IPS DF 6.9 (cell line): ENCODE data around the gene LILRA2.
"Not testable (repeated sequence)": the region's sequence is repeated elsewhere in the genome, so short reads cannot be mapped to it uniquely, and the experiment has no call there.

Experiments used
- DNase-seq: peaks from one replicate; pipeline ENCODE4 v3.0.0-alpha.2; 2013; ENCODE audit warnings: low read depth, low spot score
- H3K27ac ChIP-seq: one replicate; pipeline ENCODE4 v1.5.1; 2013; ENCODE audit warnings: low read length, control low read depth
- H3K27me3 ChIP-seq: 2 replicates; pipeline ENCODE4 v1.6.1; 2013; ENCODE audit warnings: mild to moderate bottlenecking, low read length; ENCODE audit not compliant: control insufficient read depth, insufficient read depth
- H3K36me3 ChIP-seq: 2 replicates; pipeline ENCODE4 v1.6.1; 2013; ENCODE audit warnings: low read length; ENCODE audit not compliant: control insufficient read depth, insufficient read depth
- H3K4me1 ChIP-seq: 2 replicates; pipeline ENCODE4 v1.6.1; 2013; ENCODE audit warnings: low read length; ENCODE audit not compliant: control insufficient read depth, insufficient read depth
- H3K4me3 ChIP-seq: 2 replicates; pipeline ENCODE4 v1.5.1; 2013; ENCODE audit warnings: mild to moderate bottlenecking, low read length
- H3K9me3 ChIP-seq: 2 replicates; pipeline ENCODE4 v1.6.1; 2013; ENCODE audit warnings: low read length, inconsistent platforms; ENCODE audit not compliant: control insufficient read depth, insufficient read depth
- WGBS: extraction: QIAGEN DNeasy Blood & Tissue Kit; methylation state at CpG from one replicate; pipeline ENCODE4 v1.1.7; 2013; ENCODE audit warnings: mixed read lengths, missing lambda C conversion rate; ENCODE audit not compliant: insufficient read length, insufficient coverage; 5-methylcytosine and 5-hydroxymethylcytosine counted together

Gene LILRA2

GRCh38 chr19:54586397-54586796 lies 12.8 kb downstream of the LILRA2 start:
- no CpG with 5 or more reads among the region's 5 CpGs for WGBS
- no peaks in the 10 kb centered on the region for H3K4me1 ChIP-seq
- H3K36me3 ChIP-seq = no peaks in the 10 kb centered on the region
- no peak overlapping the region for H3K27ac ChIP-seq
- peaks cover 6% of the 10 kb centered on the region for H3K9me3 ChIP-seq
- H3K4me3 ChIP-seq = no peak overlapping the region
- no peaks in the 10 kb centered on the region for H3K27me3 ChIP-seq
- DNase-seq = no peak

DNA sequence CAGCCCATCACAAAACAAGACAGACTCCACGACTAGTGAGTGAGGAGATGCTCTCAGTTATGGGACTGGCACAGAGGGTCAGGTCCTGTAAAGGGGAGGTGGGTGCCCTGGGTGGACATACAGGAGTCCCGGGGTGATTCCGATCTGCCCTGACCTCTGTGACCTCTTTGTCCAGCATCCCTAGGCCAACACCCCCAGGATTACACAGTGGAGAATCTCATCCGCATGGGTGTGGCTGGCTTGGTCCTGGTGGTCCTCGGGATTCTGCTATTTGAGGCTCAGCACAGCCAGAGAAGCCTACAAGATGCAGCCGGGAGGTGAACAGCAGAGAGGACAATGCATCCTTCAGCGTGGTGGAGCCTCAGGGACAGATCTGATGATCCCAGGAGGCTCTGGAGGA lies 13.4 kb downstream of the LILRA2 start:
- Histone ChIP-seq H3K27me3 (no peaks in the 10 kb centered on the region), H3K9me3 (peaks cover 6% of the 10 kb centered on the region), H3K36me3 (no peaks in the 10 kb centered on the region), H3K4me3 (no peak overlapping the region), H3K4me1 (no peaks in the 10 kb centered on the region), H3K27ac (no peak overlapping the region)
- no CpG with 5 or more reads among the region's 7 CpGs for WGBS
- DNase-seq = no peak

- not testable (repeated sequence) for H3K27me3 ChIP-seq, H3K36me3 ChIP-seq, H3K4me1 ChIP-seq, H3K4me3 ChIP-seq, H3K27ac ChIP-seq, DNase-seq
- peaks cover 13% of the 10 kb centered on the region for H3K9me3 ChIP-seq
- no CpG with 5 or more reads among the region's 6 CpGs for WGBS
Observed at GRCh38 chr19:54593445-54593844, 19.9 kb downstream of the LILRA2 start, which contains the start of gene LILRA1. TSS of gene LILRA1 (plus strand) at chr19:54593632. CDS start at chr19:54594245, 613 bp downstream.

DNA sequence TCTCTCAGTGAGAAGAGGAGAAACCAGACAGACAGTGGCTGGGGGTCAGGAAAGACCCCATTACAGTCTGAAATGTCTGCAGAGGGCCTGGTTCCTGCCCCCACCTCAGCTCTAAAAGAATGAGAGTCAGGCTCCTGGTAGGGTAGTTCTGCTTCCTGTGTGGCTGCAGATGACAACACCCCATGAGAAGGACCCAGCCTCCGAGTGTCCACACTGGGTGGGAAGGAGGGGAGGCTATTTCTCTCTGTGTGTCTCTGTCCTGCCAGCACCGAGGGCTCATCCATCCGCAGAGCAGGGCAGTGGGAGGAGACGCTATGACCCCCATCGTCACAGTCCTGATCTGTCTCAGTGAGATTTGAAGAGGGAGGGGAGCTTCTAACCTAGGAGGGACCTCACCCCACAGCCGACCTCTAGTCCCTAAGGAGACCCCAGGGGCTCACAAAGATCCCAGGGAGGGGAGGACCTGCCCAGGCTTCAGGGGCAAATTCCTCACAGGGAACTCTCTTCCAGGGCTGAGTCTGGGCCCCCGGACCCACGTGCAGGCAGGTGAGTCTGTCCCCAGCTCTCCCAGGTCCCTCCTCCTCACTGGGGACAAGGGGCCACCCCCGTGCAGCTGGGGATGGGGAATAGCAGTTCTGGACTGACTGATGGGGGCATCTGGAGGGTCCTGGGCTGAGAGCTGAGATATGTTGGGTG lies 20.5 kb downstream of the LILRA2 start:
- not testable (repeated sequence) for H3K4me3 ChIP-seq, DNase-seq, H3K4me1 ChIP-seq, H3K36me3 ChIP-seq, H3K27ac ChIP-seq, H3K27me3 ChIP-seq
- peaks cover 13% of the 10 kb centered on the region for H3K9me3 ChIP-seq
- no CpG with 5 or more reads among the region's 9 CpGs for WGBS

- no peak overlapping the region for H3K4me3 ChIP-seq
- no peaks in the 10 kb centered on the region for H3K27me3 ChIP-seq
- no peak overlapping the region for H3K27ac ChIP-seq
- no CpG with 5 or more reads among the region's 5 CpGs for WGBS
- H3K36me3 ChIP-seq = no peaks in the 10 kb centered on the region
- no peaks in the 10 kb centered on the region; the same call in 1 of the 2 replicates for H3K4me1 ChIP-seq
- no peak for DNase-seq
- H3K9me3 ChIP-seq = peaks cover 11% of the 10 kb centered on the region
Observed at GRCh38 chr19:54594737-54595136, 21.1 kb downstream of the LILRA2 start.

DNA sequence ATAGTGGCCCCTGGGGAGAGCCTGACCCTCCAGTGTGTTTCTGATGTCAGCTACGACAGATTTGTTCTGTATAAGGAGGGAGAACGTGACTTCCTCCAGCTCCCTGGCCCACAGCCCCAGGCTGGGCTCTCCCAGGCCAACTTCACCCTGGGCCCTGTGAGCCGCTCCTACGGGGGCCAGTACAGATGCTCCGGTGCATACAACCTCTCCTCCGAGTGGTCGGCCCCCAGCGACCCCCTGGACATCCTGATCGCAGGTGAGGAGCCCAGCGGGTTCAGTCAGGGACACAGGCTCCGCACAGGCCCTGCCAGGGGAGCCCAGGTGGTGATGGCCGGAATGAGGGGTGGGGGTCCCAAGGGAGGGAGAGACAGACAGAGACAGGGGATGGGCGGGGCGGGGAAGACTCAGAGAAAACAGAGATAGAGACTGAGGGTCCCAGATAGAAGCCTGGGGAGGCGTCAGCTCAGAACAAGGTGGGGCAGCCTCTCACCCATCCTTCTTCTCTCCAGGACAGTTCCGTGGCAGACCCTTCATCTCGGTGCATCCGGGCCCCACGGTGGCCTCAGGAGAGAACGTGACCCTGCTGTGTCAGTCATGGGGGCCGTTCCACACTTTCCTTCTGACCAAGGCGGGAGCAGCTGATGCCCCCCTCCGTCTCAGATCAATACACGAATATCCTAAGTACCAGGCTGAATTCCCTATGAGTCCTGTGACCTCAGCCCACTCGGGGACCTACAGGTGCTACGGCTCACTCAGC lies 22.3 kb downstream of the LILRA2 start:
- peaks cover 15% of the 10 kb centered on the region for H3K9me3 ChIP-seq
- DNase-seq, H3K4me1 ChIP-seq, H3K4me3 ChIP-seq, H3K27me3 ChIP-seq, H3K36me3 ChIP-seq, H3K27ac ChIP-seq: not testable (repeated sequence)
- WGBS = no CpG with 5 or more reads among the region's 26 CpGs

DNA sequence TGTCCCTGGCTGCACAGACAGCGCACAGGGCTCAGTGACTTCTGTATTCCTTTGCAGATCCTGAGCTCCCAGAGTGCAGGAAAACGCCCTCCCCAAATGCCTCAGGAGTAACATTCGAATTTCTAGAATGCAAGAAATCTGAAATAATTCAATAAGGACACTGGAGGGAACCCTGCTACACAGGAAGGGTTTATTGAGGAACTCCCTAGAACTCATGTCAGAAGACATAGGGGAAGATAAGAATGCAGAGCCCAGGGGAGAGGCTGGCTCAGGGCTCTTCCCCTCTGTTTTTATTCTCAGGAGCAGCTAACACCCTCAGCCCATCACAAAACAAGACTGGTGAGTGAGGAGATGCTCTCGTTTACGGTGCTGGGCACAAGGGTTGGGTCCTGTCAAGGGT lies 26.6 kb downstream of the LILRA2 start:
- H3K27me3 ChIP-seq = no peaks in the 10 kb centered on the region
- WGBS = no CpG with 5 or more reads among the region's 5 CpGs
- H3K4me3 ChIP-seq = no peak overlapping the region; the same call in 1 of the 2 replicates
- H3K9me3 ChIP-seq = peaks cover 11% of the 10 kb centered on the region
- H3K27ac ChIP-seq = no peak overlapping the region
- DNase-seq = no peak
- H3K36me3 ChIP-seq = no peaks in the 10 kb centered on the region
- no peaks in the 10 kb centered on the region for H3K4me1 ChIP-seq

DNA sequence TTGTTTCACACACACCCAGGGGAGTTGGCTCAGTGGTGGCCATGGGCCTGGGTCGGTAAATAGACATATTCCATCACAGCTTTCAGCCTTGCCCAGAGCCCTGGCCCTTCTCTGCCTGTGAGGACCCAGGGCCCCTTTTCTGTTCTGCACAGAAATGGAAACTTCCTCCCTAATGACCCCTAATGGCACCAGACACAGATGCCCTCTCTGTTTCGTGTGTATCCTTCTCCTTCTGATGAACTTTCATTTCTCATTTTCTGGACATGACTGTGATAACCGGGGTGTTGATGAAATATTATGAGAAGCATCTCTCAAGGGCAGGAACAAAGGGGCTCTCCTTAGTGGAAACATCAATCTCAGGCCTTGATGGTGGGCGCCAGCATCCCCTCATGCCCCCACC lies 32.6 kb downstream of the LILRA2 start:
- no peaks in the 10 kb centered on the region for H3K4me1 ChIP-seq
- DNase-seq = no peak
- H3K9me3 ChIP-seq = peaks cover 21% of the 10 kb centered on the region
- H3K27ac ChIP-seq = no peak overlapping the region
- H3K27me3 ChIP-seq = no peaks in the 10 kb centered on the region
- H3K4me3 ChIP-seq = no peak overlapping the region
- no CpG with 5 or more reads among the region's 4 CpGs for WGBS
- H3K36me3 ChIP-seq = no peaks in the 10 kb centered on the region; the same call in 1 of the 2 replicates

DNA sequence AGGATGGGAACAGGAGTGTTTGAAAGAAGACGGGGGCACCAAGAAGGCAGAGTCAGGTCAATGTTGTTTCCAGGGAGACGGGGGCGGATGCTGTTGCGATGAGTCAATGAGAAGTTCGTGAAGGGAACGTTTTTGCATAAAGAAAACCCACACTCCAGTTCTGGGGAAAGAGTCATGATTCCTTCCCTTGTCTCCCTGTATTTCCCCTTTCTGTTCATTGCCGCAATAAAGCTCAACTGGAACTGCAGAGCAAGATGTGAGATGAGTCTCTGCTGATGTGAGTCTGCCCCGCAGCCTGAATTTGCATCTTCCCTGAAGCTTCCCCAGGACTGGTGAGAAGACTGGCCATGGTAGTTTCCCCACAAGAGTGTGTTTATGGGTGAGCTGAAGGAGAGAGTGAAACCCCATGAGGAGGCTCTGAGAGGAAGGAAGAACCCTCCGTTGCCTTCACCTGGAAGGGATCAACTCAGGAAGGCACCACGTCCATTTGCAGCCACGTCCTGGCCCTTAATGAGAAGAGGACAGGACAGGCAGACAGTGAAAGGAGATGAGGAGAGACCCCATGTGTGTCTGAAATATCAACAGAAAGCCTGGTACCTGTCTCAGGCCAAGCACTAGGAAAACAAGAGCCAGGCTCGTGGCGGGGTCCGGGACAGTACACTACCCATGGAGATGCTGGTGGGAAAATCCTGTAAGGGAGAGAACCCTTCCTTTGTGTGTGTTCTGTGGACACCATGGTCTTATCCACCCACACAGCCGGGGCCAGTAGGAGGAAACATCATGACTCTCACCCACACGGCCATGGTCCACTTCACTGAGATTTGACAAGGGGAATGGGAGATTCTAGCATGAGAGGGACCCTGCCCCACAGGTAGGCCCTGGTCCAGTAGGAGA lies 33.5 kb downstream of the LILRA2 start:
- no peak overlapping the region for H3K4me3 ChIP-seq
- no peaks in the 10 kb centered on the region; the same call in 1 of the 2 replicates for H3K36me3 ChIP-seq
- no peak for DNase-seq
- peaks cover 24% of the 10 kb centered on the region for H3K9me3 ChIP-seq
- H3K27ac ChIP-seq = no peak overlapping the region
- no peaks in the 10 kb centered on the region for H3K27me3 ChIP-seq
- no CpG with 5 or more reads among the region's 16 CpGs for WGBS
- H3K4me1 ChIP-seq = no peaks in the 10 kb centered on the region

- H3K27me3 ChIP-seq = no peaks in the 10 kb centered on the region
- no CpG with 5 or more reads among the region's 5 CpGs for WGBS
- H3K9me3 ChIP-seq = peaks cover 23% of the 10 kb centered on the region
- no peaks in the 10 kb centered on the region for H3K4me1 ChIP-seq
- H3K4me3 ChIP-seq = no peak overlapping the region
- DNase-seq = no peak
- H3K36me3 ChIP-seq = no peaks in the 10 kb centered on the region; the same call in 1 of the 2 replicates
- no peak overlapping the region for H3K27ac ChIP-seq
Observed at GRCh38 chr19:54607785-54608150, 34.2 kb downstream of the LILRA2 start.
